Measurements from ENCODE around the gene SLC9A9.
A peak's percentile ranks its signal among the peaks of the same experiment; 100 is the strongest.

The SLC9A9 gene

GRCh38 chr3:143414571-143415253, 433.6 kb downstream of the SLC9A9 start:
- DNase-seq (ENCODE audit: low read depth) = no peak

GRCh38 chr3:143413372-143413771, 434.9 kb downstream of the SLC9A9 start:
- no peak for DNase-seq (ENCODE audit: low read depth)

DNA sequence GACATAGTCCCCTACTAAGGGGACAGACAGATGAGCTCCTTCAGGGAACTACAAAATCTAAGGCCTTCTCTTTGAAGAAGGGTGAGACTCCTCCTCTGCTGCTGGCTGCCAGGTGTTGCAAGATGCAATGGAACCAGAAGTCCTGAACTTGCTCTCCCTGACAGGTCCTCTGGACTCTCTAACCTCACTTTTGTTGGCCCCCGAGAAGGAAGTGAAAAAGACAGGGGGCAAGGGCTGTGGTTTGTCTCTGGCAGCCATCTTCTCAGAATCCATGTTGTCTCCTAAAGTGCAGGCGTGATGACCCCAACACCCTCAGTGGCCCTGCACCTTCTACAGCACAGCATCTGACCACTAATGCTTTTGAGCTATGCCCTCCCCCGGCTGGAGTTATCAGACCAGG, 436.2 kb downstream of the SLC9A9 start:
- DNase-seq (ENCODE audit: low read depth) = no peak

- DNase-seq (ENCODE audit: low read depth) = no peak
Measured at GRCh38 chr3:143410259-143410658, 438.0 kb downstream of the SLC9A9 start.

GRCh38 chr3:143408771-143409170, 439.5 kb downstream of the SLC9A9 start:
- DNase-seq (ENCODE audit: low read depth) = no peak

DNA sequence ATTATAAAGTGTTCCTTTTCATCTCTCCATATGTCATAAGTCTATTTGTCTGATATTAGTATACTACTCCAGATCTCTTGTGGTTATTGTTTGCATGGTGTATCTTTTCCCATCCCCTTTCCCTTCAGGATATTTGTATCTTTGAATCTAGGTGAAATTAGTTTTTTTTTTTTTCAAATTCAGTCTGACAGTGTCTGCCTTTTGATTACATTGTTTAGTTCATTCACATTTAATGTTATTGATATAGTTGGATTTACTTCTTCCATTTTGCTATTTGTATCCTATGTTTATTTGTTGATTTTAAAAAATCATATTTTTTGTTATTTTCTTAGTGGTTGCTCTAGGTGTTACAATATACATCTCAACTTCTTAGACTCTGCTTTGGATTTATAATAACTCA, 445.7 kb downstream of the SLC9A9 start:
- no peak for DNase-seq (ENCODE audit: low read depth)

DNA sequence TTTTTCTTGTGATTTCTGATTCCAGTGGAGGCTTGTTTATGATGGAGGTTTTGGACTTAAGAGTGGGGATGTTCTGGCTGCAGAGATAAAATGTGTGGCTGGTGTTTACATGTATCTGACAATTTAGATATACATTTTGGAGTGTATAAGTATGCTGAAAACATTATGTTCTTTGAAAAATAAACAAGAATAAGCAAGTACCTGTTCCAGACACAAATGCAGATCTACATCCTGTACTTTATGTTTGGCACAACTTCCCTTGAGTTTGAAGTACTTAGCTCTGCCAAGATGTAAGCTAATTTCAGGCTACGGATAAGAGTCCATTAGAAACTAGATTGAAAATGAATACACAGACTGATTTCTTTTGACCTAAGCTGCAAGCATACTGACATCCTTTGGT, 451.5 kb downstream of the SLC9A9 start:
- DNase-seq (ENCODE audit: low read depth) = no peak

- DNase-seq (ENCODE audit: low read depth) = no peak
Measured at GRCh38 chr3:143389388-143389787, 458.9 kb downstream of the SLC9A9 start.

- no peak for DNase-seq (ENCODE audit: low read depth)
Measured at GRCh38 chr3:143387425-143387824, 460.8 kb downstream of the SLC9A9 start.

DNA sequence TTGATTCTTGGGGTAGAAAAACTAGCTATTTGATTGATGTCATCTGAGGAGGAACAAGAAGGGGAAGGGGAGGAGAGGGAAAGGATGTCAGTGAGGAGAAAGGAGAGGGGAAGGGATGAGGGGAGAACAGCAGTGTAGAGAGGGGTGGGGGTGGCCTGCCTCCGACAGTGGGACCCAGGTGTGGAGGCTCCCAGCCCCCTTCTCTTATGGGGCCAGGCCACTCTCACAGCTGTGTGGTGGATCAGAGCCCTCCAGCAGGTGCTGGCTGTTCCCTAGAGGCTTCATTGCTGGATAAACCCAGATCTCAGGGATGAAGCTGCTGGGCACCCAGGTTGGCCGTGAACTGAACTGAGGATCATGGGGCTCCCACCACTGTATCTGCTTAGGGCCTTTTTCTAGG, 464.2 kb downstream of the SLC9A9 start:
- DNase-seq (ENCODE audit: low read depth) = no peak

DNA sequence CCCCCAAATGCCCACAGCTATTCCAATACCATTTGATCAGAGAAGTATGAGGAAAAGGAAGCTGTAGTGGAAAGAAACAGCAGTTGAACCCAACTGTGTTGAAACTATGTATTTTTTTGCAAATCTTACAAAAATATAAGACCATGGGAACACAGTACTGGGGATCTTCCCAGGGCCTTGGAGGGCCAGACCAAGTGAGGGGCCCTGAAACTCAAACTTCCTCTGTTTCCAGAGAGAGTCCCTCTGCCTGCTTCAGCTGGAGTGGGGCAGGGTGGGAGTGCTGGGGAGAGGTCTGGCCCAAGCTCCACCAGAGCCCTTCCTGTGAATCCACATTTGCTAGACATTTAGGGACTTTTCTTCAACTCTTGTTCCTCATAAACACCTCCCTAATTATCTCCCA, 464.8 kb downstream of the SLC9A9 start:
- no peak for DNase-seq (ENCODE audit: low read depth)

GRCh38 chr3:143382816-143383215, 465.5 kb downstream of the SLC9A9 start:
- DNase-seq (ENCODE audit: low read depth) = no peak

DNA sequence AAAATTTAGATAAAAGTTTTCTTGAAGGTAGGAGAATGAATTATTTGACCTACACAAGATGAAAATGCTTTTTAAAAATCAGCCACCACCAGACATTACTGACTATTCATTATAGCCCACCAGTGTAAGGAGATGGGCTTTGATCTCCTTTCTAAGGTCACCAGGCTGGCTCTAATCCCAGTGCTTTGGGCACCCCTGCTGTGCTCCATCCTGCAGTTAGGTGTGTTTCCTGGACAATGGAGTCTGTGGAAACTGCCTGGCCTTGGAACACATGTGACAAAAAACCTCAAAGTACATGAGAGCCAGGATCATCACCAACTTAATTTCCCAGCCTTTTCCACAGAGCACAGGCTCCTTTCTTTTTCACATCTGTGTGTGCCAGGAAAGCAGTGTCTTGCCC, 467.8 kb downstream of the SLC9A9 start:
- DNase-seq (ENCODE audit: low read depth) = no peak

DNA sequence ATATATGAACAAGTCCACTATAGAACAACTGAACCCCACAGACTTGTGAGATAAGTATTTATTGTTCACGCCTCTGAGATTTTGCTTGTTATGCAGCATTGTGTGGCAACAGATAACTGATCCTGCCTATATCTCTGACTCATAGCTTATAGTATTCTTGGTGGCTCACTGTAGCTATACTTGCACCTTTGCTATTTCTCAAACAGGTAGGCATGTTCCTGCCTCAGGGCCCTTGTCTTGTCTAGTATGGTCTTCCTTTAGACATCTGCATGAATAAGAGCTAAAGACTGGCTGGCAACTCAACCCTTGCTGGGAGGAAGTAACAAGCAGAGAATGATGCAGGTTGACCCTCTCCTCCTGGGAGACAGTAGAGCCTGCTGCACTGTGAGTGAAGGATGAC, 472.6 kb downstream of the SLC9A9 start:
- DNase-seq (ENCODE audit: low read depth) = no peak

- DNase-seq (ENCODE audit: low read depth) = no peak
Measured at GRCh38 chr3:143367171-143367570, 481.1 kb downstream of the SLC9A9 start.

GRCh38 chr3:143366672-143367071, 481.6 kb downstream of the SLC9A9 start:
- no peak for DNase-seq (ENCODE audit: low read depth)

- no peak for DNase-seq (ENCODE audit: low read depth)
Measured at GRCh38 chr3:143363949-143364348, 484.3 kb downstream of the SLC9A9 start.

- DNase-seq (ENCODE audit: low read depth) = peak; percentile 6
Measured at GRCh38 chr3:143363276-143363675, 485.0 kb downstream of the SLC9A9 start.

DNA sequence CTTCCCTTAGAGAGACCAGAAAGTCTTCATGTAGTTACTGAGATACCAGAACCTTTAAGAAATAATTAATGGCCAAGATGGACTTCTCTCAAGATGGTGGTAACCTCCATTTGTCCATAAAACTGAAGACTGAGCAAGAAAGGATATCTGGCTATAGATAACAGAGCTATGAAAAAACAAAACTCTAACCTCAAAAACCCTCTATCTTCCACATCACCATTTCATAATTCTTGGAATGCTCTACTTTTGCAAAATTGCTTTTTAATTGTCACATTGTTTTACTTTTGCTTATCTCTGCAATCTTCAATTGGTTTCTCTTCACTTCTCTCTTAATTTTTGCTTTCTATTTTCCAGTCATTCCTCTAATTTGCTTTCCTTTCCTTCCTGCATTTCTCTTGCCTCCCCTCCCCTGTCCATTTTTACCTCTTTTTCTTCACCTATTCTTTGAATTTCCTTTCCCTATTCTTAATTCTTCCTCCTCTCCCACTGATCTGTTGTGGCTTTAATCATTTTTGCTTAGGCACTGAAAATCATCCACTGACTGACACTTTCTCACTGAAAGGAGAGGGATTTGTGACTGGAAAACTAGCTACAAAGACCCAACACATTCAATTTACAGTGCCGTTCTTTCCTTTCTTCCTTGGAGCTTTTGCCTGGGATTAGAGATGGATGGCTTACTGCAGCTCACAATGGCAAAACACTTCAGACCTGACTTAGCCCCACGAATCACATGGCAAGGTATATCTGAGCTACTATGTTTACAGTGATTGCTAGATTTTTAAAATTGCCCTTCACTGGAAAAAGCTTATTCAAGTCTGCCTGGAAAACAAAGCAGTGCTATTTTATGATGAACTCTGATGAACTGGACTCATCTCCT, 485.9 kb downstream of the SLC9A9 start:
- no peak for DNase-seq (ENCODE audit: low read depth)

DNA sequence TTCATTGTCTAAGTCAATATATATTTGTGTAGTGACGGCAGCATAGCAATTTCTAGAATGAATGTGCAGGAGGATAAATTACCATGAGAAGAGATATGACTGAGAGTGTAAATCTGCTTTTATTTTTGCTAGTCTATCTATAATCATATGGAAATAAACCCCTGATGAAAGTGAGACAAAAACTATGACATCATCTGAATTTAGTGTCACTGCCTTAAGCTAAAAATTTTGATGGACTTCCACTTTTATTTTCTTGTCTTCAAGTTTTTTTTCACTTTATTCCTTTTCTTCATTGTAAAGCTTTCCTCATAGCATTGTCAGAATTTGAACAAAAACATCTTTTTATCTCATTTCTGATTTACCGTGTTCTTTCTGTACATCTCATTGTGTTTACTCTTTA, 486.7 kb downstream of the SLC9A9 start:
- no peak for DNase-seq (ENCODE audit: low read depth)

DNA sequence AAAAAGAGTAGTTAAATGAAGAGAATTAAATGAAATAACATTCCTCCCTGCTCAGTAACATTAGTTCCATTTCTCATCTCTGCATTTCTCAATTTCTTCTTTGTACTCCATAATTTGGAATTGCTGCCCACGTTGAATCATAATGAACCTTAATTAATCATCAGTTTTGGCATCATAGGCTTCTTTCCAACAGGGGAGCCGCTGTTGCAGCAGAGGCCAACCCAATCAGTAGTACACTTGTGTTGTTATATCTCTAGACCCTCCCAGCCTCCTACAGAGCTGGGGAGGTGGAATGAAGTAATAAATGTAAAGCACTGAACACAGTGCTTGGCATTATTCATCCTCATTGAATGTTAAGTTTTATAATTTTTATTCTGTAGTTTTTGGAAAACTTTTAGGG, 488.0 kb downstream of the SLC9A9 start:
- no peak for DNase-seq (ENCODE audit: low read depth)

- no peak for DNase-seq (ENCODE audit: low read depth)
Measured at GRCh38 chr3:143358793-143359491, 489.3 kb downstream of the SLC9A9 start.

All from EH (cell line).